ENCODE data around the gene RAB15. TPM values are rescaled to one million over a fixed set of nuclear protein-coding genes. Genes with fewer than 3 reads are reported as not detected.
"Not testable (repeated sequence)": the region's sequence is repeated elsewhere in the genome, so short reads cannot be mapped to it uniquely, and the experiment has no call there.

The RAB15 gene
- total RNA-seq, 1 donor from 2014 or later, result 12.6 TPM

- ATAC-seq, result no peak
- intact Hi-C loops (cut with DNase I), result no loop called here
These were observed 45.1 kb downstream of the RAB15 start for GRCh38 chr14:64927031-64927430.

GRCh38 chr14:64926398-64926995, 45.6 kb downstream of the RAB15 start:
- intact Hi-C loops (cut with DNase I), result no loop called here
- DNase-seq (ENCODE audit: missing footprints) (no peak), ATAC-seq (no peak)

More at GRCh38 chr14:64927031-64927430, 45.1 kb downstream of the RAB15 start:
- DNase-seq (ENCODE audit: missing footprints), result no peak

- no peak for ATAC-seq
- intact Hi-C loops (cut with DNase I), result no loop called here
- DNase-seq (ENCODE audit: missing footprints), result no peak
These were observed 49.1 kb downstream of the RAB15 start for GRCh38 chr14:64923015-64923414.

GRCh38 chr14:64920465-64920864, 51.7 kb downstream of the RAB15 start:
- intact Hi-C loops (cut with DNase I), result no loop called here
- no peak for DNase-seq (ENCODE audit: missing footprints)
- no peak for ATAC-seq

GRCh38 chr14:64919618-64920017, 52.5 kb downstream of the RAB15 start:
- intact Hi-C loops (cut with DNase I), result loop anchor here (5.0 kb wide), 1 partner anchor 68 kb away; the partner anchor contains the start of gene FNTB
- no peak for DNase-seq (ENCODE audit: missing footprints)
- no peak for ATAC-seq

- DNase-seq (ENCODE audit: missing footprints) (no peak), ATAC-seq (no peak)
- intact Hi-C loops (cut with DNase I), result loop anchor here (5.0 kb wide), 1 partner anchor 68 kb away; the partner anchor contains the start of gene FNTB
These were observed 52.9 kb downstream of the RAB15 start for GRCh38 chr14:64919215-64919614.

GRCh38 chr14:64918216-64918615, 53.9 kb downstream of the RAB15 start:
- DNase-seq (ENCODE audit: missing footprints), result no peak
- no peak for ATAC-seq
- intact Hi-C loops (cut with DNase I), result loop anchor here (5.0 kb wide), 1 partner anchor 69 kb away; the partner anchor contains the start of gene FNTB

GRCh38 chr14:64915797-64916196, 56.3 kb downstream of the RAB15 start:
- ATAC-seq, result no peak
- no peak for DNase-seq (ENCODE audit: missing footprints)
- intact Hi-C loops (cut with DNase I), result loop anchor here (5.0 kb wide), 1 partner anchor 72 kb away; the partner anchor contains the start of gene FNTB

GRCh38 chr14:64915029-64915424, 57.1 kb downstream of the RAB15 start:
- DNase-seq (ENCODE audit: missing footprints) (no peak), ATAC-seq (no peak)
- intact Hi-C loops (cut with DNase I), result loop anchor here (5.0 kb wide), 1 partner anchor 72 kb away; the partner anchor contains the start of gene FNTB

- intact Hi-C loops (cut with DNase I), result loop anchor here (5.0 kb wide), 1 partner anchor 73 kb away; the partner anchor contains the start of gene FNTB
- peak; percentile 100 for ATAC-seq
These were observed 57.7 kb downstream of the RAB15 start, which contains the start of gene CHURC1 for GRCh38 chr14:64914237-64915028. Gene CHURC1, plus strand, starts transcription at chr14:64914455. Its CDS starts 41 bp downstream, at chr14:64914496.

GRCh38 chr14:64913477-64913876, 58.7 kb downstream of the RAB15 start:
- intact Hi-C loops (cut with DNase I); ATAC-seq; DNase-seq (ENCODE audit: missing footprints): not testable (repeated sequence)

More at GRCh38 chr14:64914237-64915028, 57.7 kb downstream of the RAB15 start, which contains the start of gene CHURC1:
- DNase-seq (ENCODE audit: missing footprints), result peak; percentile 98

GRCh38 chr14:64912261-64912660, 59.9 kb downstream of the RAB15 start:
- intact Hi-C loops (cut with DNase I), result no loop called here
- no peak for ATAC-seq
- no peak for DNase-seq (ENCODE audit: missing footprints)

- ATAC-seq, result no peak
- no peak for DNase-seq (ENCODE audit: missing footprints)
- intact Hi-C loops (cut with DNase I), result no loop called here
These were observed 61.2 kb downstream of the RAB15 start for GRCh38 chr14:64910847-64911495.

- ATAC-seq (no peak), DNase-seq (ENCODE audit: missing footprints) (no peak)
- intact Hi-C loops (cut with DNase I), result no loop called here
These were observed 66.1 kb downstream of the RAB15 start for GRCh38 chr14:64906022-64906421.

GRCh38 chr14:64899958-64900357, 72.2 kb downstream of the RAB15 start:
- ATAC-seq (no peak), DNase-seq (ENCODE audit: missing footprints) (no peak)
- intact Hi-C loops (cut with DNase I), result no loop called here
